Motor neuron (in vitro differentiated cells): Measurements from ENCODE around the gene ITM2B. TPM values are rescaled to one million over a fixed set of nuclear protein-coding genes. Genes with fewer than 3 reads are reported as not detected.

Experiments
- total RNA-seq, 8 experiments: library from RNA; unstranded; fragments of 300-600 nt; gene quantifications; 2 replicates each; pipeline versions ENCODE4 v1.2.3 to v1.2.4, GENCODE V29; 2022

The ITM2B gene
- total RNA-seq, 8 experiments from 2014 or later: 100 to 965 (median 173) TPM

Other genes starting within 250 kb of the ITM2B start
- 10 to 100 TPM; 44.3 to 74.5 (median 50.1) TPM for gene SUCLA2, start 231.9 kb upstream of the ITM2B start, total RNA-seq
- 10 to 100 TPM in 5 of 8 experiments, 1 to 10 TPM in 3; 9.3 to 30.0 (median 14.7) TPM for gene NUDT15, start 195.5 kb upstream of the ITM2B start, total RNA-seq
- 10 to 100 TPM; 34.9 to 69.5 (median 47.7) TPM for gene MED4, start 138.1 kb upstream of the ITM2B start, total RNA-seq
- 10 to 100 TPM; 20.1 to 47.5 (median 23.2) TPM for gene RB1, start 70.5 kb downstream of the ITM2B start, total RNA-seq
- 10 to 100 TPM in 5 of 8 experiments, 1 to 10 TPM in 3; 3.9 to 33.6 (median 10.4) TPM for gene LPAR6, start 179.9 kb downstream of the ITM2B start, total RNA-seq